BJ (cell line): ENCODE data around the gene BDKRB1. TPM values are rescaled to one million over a fixed set of nuclear protein-coding genes. Genes with fewer than 3 reads are reported as not detected.

ENCODE experiments used
- CTCF ChIA-PET: fragments of 350-600 bp; formaldehyde crosslinking; extraction: SDS; loops from one replicate; lab custom pipeline; 2021; ENCODE audit warnings: antibody characterized with exemption, inconsistent platforms; lab: Yijun Ruan, JAX
- POLR2A ChIA-PET: fragments of 300-600 bp; sonication (Branson Sonifier 250); formaldehyde crosslinking; extraction: SDS; loops from one replicate; lab custom pipeline; 2021; ENCODE audit warnings: antibody characterized with exemption; lab: Charles Lee
- DNase-seq: peaks from one replicate; pipeline ENCODE4 v3.0.0-alpha.2; 2011; ENCODE audit warnings: low read depth
- H3K27me3 ChIP-seq: 2 replicates; pipeline ENCODE4 v1.6.0; 2011; ENCODE audit warnings: low read length; ENCODE audit not compliant: control insufficient read depth, insufficient read depth
- H3K36me3 ChIP-seq: 2 replicates; pipeline ENCODE4 v1.5.1; 2011; ENCODE audit warnings: low read length; ENCODE audit not compliant: control insufficient read depth, insufficient read depth
- H3K4me3 ChIP-seq: 2 replicates; pipeline ENCODE4 v1.5.1; 2011; ENCODE audit warnings: low read depth, mild to moderate bottlenecking, control low read depth, low read length
- CTCF ChIP-seq: IDR thresholded peaks from 2 replicates; pipeline ENCODE4 v1.5.1; 2011; ENCODE audit warnings: low read depth, mild to moderate bottlenecking, control low read depth, inconsistent platforms, low read length, moderate library complexity; ENCODE audit not compliant: insufficient read depth
- polyA plus RNA-seq: library from polyadenylated mRNA; depleted of rRNA; stranded (reverse); fragments of >200 nt; gene quantifications from 2 replicates; pipeline ENCODE4 v1.2.3, GENCODE V29; 2011

Gene BDKRB1
- polyA plus RNA-seq, 1 experiment, result 3.8 TPM

GRCh38 chr14:96212896-96213295 lies 43.1 kb upstream of the BDKRB1 start:
- DNase-seq, result no peak
- H3K36me3 ChIP-seq, result peaks cover 17% of the 10 kb centered on the region
- H3K4me3 ChIP-seq, result no peak overlapping the region
- no peak for TF ChIP-seq CTCF
- ChIA-PET CTCF (interaction anchor here (1.0 to 1.2 kb wide), 2 partner anchors 107 to 114 kb away, joined by 3 read pairs; no protein-coding TSS in a partner anchor), POLR2A (no interaction called here)
- H3K27me3 ChIP-seq, result no peaks in the 10 kb centered on the region

- no peak for TF ChIP-seq CTCF
- ChIA-PET CTCF (interaction anchor here (1.2 to 3.5 kb wide), 2 partner anchors 11 to 115 kb away, joined by 3 to 8 read pairs; no protein-coding TSS in a partner anchor), POLR2A (no interaction called here)
- H3K27me3 ChIP-seq, result no peaks in the 10 kb centered on the region
- peaks cover 14% of the 10 kb centered on the region for H3K36me3 ChIP-seq
- DNase-seq, result no peak
- H3K4me3 ChIP-seq, result no peak overlapping the region
Measured at GRCh38 chr14:96213871-96214465, 42.0 kb upstream of the BDKRB1 start.

GRCh38 chr14:96214793-96215192 lies 41.2 kb upstream of the BDKRB1 start:
- no peaks in the 10 kb centered on the region for H3K27me3 ChIP-seq
- ChIA-PET POLR2A (no interaction called here), CTCF (interaction anchor here (0.8 to 3.5 kb wide), 2 partner anchors 10 to 60 kb away, joined by 3 to 8 read pairs; no protein-coding TSS in a partner anchor)
- TF ChIP-seq CTCF, result no peak
- H3K36me3 ChIP-seq, result peaks cover 14% of the 10 kb centered on the region
- DNase-seq, result no peak
- no peak overlapping the region for H3K4me3 ChIP-seq

GRCh38 chr14:96215452-96216244 lies 40.4 kb upstream of the BDKRB1 start:
- CTCF ChIA-PET, result interaction anchor here (0.6 to 3.5 kb wide), 3 partner anchors 10 to 60 kb away, joined by 3 to 8 read pairs (median 4); no protein-coding TSS in a partner anchor
- POLR2A ChIA-PET, result interaction anchor here (0.7 kb wide), 1 partner anchor 53 kb away, joined by 3 read pairs; no protein-coding TSS in a partner anchor
- Histone ChIP-seq H3K27me3 (no peaks in the 10 kb centered on the region), H3K36me3 (peaks cover 14% of the 10 kb centered on the region), H3K4me3 (no peak overlapping the region)
- no peak for TF ChIP-seq CTCF
- DNase-seq, result no peak

GRCh38 chr14:96216627-96217026 lies 39.4 kb upstream of the BDKRB1 start:
- Histone ChIP-seq H3K4me3 (no peak overlapping the region), H3K36me3 (peaks cover 6% of the 10 kb centered on the region), H3K27me3 (no peaks in the 10 kb centered on the region)
- no peak for DNase-seq
- ChIA-PET CTCF (interaction anchor here (0.6 to 3.5 kb wide), 3 partner anchors 9 to 116 kb away, joined by 3 to 8 read pairs (median 4); no protein-coding TSS in a partner anchor), POLR2A (no interaction called here)
- TF ChIP-seq CTCF, result no peak
